GM19023 (cell line): ENCODE results near the gene CCDC85B.
"Not testable (repeated sequence)": the region's sequence is repeated elsewhere in the genome, so short reads cannot be mapped to it uniquely, and the experiment has no call there.

Source experiments
- ATAC-seq: cut with Tn5 transposase; IDR thresholded peaks from one replicate; pipeline ENCODE4 v1.9.1; 2021; ENCODE audit warnings: mild to moderate bottlenecking, moderate library complexity; ENCODE audit not compliant: unreplicated experiment

The CCDC85B gene

DNA sequence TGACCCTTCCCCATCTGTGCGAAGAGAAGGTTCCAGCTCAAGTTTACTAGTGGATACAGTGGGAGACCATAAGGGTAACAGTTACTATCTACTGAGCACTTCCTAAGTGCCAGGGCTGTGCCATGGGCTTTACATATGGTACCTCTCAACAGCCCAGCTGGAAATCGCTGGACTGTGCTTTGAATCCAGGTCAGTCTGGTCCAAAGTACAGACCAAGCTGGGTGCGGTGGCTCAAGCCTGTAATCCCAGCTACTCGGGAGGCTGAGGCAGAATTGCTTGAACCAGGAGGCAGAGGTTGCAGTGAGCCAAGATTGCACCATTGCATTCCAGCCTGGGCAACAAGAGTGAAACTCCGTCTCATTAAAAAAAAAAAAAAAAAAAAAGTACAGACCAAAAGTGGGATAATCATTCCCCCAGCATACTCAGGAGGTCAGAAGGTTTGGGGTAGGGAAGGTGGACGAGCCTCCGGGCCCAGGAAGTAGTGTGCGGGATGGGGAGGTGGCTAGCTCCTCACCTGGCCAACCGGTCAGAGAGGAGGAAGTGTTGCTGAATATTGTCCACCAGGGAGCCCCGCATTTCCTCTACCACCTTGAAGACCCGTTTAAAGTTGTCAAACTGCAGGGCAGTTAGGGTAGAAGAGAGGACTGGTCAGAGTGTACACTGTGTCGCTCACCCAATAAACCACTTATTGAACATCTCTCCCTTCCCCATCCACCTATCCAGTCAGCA is 4.5 kb upstream of the CCDC85B start:
- no peak for ATAC-seq

DNA sequence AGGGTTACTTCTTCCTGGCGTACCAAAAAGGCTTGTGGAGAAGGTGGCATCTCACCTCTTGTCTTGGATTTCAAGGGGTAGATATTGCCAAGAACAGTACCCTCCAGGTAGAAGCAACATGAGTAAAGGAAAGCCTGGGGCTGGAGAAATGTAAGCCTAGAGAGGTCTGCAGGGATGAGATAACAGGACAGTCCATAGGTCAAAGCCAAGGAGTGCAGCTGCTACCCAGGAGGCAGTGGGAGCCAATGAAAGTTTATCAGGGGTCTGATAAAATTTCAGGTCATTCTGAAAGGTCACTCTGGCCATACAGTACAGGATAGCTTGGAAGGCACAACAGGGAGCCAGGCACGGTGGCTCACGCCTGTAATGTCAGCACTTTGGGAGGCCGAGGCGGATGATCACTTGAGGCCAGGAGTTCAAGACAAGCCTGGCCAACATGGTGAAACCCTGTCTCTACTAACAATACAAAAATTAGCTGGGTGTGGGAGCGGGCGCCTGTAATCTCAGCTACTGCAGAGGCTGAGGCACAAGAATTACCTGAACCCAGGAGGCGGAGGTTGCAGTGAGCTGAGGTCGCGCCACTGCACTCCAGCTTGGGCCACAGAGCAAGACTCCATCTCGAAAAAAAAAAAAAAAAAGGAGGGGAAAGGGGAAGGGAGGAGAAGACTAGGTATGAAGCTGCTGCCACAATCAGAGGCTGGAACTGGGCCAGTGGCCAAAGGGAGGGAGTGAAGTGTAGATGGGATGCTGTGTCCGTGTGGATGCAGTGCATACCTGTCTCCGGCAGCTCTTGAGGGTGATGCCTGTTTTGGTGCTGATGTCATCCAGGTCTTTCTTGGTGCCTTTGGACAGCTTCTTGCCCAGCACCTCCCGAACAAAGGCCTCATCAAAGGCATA is 3.4 kb upstream of the CCDC85B start:
- no peak for ATAC-seq

DNA sequence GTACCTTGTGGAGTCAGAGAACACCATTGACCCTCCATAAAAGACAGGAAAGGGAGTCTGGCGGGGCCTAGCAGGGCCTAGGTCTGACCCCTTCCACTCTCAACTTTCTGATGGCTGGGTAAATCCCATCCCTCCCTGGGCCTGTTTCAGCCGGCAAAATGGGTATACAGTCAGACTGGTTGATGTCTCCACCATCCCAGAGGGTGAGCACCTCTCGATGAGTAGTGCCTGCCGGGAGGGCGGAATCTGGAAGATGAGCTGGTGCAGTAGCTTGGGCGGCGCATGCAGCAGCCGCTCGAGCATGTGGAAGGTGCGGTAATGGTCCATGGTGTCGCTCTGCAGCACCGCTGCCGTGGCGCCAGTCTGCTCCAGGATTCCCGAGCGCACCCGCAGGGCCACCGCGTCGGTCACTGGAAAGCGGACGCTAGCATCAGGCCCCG is 2.7 kb upstream of the CCDC85B start:
- peak; percentile 0 for ATAC-seq

DNA sequence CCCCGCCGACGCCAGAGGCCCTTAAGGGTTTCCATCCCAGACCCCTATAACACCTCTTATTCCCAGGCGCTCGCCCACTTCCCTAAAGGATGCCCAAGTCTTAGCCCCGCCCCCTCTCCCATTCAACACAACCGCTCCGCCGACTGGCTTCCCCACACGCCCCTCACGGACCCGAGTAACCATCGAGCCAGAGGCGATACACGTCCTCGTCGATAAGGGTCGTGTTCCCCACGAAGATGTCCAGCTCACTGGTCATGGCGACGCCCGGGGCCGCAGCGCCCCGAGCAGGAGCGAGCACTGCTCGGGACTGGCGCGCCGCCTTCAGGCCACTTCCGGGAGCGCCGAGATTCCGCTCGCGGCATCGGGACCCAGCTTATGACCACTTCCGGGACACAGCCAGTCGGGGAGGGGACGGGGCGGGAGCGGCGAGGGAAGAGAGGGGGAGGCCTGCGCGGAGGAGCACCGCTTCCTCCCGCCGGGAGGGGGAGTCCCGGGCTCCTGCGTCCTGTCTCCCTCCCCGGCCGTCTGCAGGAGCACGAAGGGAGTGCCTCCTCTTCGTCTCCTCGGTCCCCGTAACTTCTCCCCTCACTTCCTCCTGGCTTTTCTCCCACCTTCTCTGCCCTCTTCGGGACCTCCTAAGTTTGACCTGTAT is 2.2 kb upstream of the CCDC85B start, which contains the start of gene FIBP:
Gene FIBP, minus strand, starts transcription at position 309 of the 652 bp plus-strand sequence. Its CDS starts 53 bp downstream, at position 256.
- ATAC-seq, result peak; percentile 40

DNA sequence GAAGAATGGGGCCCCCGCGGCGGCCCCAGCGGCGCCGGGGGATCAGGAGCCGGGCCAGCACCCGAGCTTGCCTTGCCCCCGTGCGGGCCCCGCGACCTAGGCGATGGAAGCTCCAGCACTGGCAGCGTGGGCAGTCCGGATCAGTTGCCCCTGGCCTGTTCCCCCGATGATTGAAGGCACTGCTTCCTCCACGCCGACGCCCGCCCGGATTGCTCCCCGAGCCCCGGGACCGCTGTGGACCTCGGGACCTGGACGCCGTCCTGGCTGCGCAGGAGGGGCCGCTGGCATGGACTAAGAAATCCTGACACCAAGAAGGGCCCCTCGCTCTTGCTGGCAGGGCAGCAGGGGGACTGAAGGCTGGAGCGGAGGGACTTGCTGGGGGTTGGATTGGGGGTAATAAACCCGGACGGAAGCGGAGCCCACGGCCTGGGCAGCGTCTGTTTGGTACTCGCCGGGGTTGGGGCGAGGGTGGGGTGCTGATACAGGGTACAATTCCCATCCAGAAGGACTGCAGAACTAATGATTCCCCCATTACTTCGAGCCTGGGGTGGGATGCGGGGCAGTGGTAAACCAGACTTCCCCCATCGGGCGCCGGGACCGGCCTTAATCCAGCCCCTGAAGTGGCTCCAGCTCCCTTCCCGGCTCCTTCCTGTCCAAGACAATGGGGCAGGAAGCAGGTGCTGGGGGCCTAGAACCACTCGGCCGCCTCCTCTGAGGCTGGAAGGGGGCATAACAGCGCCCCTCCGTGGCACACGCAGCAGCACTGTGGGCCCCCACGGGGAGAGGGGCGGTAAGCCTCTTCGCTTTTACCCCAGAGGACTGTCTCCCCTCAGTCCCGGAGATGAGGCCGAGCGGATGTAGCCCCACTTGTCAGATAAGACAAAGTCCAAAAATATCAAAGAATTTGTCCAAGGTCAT is 1.0 kb downstream of the CCDC85B start:
- no peak for ATAC-seq

DNA sequence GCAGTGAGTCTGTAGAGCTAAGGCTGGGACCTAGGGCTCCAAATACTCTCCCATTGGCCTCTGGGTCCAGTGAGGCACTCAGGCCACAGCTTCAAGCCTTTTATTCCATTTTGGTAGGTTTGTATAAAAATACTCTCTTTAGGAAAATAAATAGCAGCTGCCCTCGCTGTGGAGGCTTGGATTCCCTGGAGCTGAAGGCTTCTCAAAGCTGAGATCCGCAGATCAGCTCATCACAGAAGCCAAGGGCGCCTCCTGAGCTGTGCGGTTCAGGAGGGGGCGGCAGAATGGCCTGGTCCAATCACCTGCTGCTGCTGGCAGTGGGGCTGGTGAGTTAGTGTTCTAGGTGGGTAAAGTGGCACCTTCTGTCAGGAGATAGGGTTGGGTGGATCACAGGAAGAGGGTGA is 1.7 kb downstream of the CCDC85B start:
- not testable (repeated sequence) for ATAC-seq

DNA sequence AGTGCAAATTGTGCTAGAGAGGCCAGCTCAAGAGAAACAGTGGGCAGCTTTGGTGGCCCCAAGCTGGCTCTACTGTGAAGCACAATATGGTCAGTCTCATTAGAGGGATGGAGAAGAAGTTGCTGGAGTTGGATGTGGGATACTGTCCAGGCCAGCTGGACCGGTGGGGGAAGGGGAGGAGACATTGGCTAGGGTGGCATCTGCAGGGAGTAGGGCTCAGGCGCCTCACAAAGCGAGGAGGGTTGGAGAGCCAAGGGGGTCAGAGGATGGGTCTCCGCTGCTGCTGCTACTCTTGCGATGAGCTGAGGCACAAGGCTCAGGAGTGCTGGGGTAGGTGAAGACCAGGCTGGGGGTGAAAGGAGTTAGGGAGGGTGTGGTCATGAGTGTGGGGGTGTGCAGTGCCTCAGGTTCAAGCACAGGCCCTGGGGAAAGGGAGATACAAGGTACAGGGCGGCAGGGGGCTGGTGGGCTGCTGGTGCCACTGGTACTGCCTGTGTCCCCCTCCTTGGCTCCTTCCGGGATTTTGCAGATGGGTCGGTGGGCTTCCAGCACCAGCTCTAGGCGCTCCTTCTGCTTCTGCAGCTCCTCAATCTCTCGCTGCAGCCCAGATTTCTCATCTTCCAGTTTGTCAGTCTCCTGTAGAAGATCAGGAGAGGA is 2.3 kb downstream of the CCDC85B start:
- ATAC-seq, result no peak

DNA sequence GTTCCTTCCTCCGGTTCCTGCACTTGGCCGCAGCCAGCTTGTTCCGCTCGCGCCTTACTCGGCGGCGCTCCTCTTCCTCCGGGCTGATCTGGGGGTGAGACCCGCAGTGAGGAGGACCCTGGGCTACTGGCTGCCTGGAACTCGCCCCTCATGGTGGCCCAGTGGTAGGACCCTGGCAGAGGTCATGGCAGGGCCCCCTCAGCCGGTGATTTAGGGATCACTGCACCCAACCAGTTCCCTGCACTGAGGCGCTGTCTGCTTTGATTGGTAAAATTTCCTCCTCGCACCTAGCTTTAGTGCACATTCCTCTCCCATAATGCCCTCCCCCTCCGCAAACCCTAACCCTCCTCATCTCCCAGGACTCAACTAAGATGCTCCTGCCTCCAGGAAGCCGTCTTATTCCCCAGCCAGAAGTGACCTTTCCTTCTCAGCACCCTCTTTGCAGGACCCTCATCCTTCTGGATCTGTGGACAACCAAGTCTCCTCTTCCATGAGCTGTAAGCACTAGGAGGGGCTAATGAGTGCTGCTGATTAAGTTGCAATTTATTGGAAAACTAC is 3.6 kb downstream of the CCDC85B start:
- no peak for ATAC-seq

DNA sequence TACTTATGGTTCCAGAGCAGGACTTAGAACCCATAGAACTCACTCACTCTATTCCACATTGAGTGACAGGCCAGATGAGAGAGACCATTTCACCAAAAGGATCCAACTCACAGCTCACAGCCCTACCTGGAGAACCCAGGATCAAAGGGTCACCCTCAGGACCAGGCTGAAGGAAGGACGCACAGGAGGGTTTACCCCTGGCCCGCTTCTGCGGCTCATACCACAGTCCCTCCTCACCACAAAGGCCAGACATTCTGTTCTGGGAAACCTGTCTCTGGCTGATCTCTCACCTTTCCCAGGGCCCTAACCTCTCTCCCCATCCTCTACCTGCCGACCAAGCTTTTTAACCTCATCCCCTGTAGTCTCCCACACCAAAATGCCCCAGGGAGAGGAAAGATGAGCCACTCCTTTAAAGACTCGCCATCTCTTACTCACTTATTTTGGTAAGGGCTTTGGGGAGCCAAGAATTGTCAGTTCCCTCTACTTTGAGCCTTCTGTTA is 5.1 kb downstream of the CCDC85B start:
- ATAC-seq, result no peak

DNA sequence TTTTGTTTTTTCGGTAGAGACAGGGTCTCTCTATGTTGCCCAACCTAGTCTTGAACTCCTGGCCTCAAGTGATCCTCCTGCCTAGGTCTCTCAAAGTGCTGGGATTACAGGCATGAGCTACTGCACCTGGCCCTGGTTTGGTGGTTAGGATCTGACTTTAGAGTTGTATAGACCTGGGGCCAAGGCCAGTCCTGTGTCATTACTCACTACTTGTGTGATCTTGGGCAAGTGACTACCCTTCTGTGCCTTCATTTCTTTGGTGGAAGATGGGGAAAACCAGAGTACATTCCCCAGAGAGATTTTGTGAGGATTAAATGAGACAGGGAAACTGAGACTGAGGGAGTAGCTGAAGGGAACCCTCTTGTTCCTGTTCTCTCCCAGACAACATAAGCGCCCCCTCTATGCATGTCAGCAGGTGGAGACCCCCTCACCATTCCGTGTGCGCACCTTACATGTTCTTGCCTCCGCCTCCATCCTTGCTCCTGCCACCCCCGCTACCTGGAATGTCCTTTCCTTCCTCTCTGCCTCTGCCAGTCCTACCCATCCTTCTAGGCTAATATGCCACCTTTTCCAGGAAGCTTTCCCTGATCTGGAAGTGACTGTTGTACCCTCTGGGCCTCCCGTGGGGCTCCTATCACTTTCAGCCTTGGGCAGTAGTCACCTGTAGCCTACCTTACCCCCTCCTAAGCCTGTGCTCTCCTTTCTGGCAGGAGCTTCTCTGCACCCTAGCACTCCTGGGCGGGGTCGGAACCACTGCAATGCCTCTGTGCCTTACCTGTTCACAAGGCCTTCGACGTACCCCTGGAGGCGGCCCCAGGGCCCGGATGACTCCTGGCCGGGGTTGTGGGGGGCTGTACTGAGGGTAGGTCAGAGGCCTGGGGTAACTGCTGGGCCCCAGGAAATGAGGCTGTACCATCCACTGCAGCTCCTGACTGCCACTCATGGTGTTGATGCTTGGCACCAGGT is 5.8 kb downstream of the CCDC85B start:
- no peak for ATAC-seq

DNA sequence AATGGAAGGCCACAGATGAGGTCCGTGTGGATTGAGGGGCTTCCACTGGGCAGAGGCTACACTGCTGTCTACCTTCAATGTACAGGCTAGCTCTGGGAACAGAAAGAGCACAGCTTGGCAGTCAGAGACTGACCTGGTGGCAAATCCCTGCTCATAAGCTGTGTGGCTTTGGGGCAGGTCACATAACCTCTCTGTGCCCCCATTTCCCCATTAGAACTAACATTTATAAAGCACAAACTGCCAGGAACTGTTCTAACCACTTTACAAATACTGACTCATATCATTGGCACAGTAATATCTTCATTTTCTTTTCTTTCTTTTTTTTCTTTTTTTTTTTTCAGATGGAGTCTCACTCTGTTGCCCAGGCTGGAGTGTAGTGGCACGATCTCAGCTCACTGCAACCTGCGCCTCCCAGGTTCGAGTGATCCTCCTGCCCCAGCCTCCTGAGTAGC is 6.6 kb downstream of the CCDC85B start:
- no peak for ATAC-seq

DNA sequence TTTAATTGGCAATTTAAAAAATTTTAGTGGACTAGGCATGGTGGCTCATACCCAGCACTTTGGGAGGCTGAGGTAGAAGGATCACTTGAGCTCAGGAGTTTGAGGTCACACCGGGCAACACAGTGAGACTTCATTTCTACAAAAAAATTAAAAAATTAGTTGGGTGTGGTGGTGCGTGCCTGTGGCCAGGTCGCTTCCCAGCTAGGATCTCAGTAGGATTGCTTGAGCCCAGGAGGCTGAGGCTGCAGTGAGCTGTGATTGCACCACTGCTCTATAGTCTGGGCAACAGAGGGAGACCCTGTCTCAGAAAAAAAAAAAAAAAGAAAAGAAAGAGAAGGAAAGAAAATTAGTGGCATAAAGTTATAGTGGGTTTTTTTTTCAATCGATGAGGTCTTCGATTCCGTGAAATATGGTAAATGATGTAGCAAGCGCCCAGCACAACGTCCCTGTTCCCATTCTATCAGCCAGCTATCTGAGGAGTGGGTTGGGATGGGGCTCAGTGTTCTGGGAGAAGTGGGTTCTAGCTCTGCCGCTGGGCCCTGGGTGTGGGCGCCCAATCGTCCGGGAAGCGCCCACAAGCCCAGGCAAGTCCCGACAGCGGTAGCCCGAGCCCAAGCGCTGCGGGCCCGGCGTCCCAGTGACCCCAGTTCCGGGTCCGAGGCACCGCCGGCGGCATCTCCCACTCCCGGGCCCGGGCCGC is 8.3 kb downstream of the CCDC85B start:
- no peak for ATAC-seq

DNA sequence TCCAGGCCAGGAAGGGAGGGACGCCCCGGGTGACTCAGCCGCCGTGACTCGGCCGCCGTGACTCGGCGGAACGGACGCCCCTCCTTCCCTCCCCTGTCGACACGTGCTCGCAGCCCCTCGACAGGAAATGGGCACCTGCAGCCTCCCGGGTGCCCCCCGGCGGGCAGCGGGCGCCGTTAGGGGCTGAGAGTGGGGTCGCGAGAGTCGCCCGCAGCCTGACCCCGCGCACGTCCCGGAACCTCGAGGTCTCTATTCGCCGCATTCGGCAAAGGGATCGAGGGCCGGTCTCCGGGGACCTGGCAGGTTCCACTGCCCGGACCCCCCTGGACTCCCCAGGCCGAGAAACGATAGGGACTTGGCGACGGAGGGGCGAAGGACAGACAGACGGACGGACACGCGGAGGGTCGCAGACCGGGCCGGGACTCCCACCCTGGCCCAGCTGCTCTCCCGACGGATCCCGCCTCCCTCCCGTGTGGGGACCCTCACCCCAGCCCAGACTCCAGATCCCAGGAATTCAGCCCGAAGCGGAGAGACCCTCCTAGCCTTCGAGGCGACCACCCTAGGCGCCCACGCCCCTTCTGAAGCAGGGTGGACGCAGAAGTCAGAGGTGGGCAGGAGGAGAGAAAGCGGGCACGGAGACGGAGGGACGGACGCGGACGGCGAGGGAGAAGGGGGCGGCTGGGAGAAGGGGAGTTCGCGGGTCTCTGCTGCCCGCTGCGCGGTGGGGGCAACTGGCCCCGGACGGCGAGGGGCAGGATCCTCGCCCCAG is 9.1 kb downstream of the CCDC85B start:
- no peak for ATAC-seq

DNA sequence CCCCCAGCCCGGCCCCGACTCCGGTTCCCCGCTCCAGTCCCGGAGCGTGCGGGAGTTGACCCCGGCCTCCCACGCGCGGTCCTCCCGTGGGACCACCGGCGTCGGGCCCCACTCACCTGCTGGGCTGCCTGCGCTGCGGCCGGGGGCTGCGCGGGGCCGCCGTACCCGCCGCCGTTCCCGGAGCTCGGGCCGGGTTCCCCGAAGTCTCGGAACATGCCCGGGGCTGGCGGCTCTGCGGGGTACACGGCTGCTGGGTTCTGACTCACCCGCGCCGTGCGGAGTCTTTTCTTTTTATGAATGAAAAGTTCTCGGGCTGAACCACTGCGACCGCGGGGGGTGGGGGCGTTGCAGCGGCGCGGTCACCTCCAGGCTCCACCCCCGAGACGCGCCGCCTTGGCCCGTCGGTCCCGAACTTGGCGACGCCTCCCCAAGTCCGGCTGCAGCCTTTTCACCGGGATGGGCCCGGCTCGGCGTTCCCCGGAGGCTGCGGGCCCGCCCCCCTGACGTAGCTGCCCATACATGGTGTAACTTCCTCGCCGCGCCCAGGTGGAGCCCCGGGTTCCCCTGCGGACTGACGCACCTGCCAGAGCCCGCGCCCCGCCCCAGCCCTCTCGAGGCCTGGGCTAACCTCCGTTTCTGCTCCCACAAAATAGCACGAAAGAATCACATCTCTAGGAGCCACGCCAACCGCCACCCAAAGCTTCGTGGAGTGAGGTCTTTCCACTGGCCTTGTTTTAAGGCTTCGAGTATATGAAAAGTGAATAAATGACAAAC is 9.8 kb downstream of the CCDC85B start, which contains the start of gene FOSL1:
Gene FOSL1, minus strand, starts transcription at position 264 of the 774 bp plus-strand sequence. Its CDS starts 49 bp downstream, at position 215.
- peak; percentile 81 for ATAC-seq

DNA sequence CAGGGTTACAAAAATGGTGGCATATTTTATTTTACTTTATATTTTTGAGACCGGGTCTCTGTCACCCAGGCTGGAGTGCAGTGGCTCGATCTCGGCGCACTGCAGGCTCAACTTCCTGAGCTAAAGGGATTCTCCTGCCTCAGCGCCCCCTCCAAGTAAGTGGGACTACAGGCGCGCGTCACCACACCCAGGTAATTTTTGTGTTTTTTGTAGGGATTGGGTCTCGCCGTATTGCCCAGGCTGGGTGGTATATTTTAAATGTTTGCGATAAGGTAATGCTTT is 10.4 kb downstream of the CCDC85B start:
- ATAC-seq, result no peak

DNA sequence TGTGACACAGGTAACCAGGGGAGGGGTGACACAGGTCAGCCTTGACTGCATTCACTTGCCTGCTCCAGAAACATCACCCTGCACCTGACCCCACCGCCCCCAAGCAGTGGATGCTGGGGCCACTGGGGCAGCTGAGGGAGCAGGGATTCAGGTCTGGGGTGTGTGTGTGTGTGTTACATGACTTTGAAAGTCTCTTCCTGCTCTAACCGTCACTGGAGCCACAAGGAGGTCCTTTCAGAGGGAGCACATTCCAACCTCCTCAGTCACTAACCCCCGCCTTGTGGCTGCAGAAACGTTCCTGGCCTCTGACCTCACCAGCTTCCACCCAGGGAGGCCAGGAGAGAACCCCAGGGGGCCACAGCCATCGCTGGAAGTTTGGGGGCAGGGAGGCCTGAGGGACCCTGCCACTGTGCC is 12.6 kb downstream of the CCDC85B start:
- ATAC-seq, result no peak
